CD8-positive, alpha-beta memory T cell (primary cell): ENCODE data around the gene ZNF300. TPM values are rescaled to one million over a fixed set of nuclear protein-coding genes. Genes with fewer than 3 reads are reported as not detected.
"Not testable (repeated sequence)": the region's sequence is repeated elsewhere in the genome, so short reads cannot be mapped to it uniquely, and the experiment has no call there.

ENCODE experiments used
- CTCF ChIA-PET: fragments of 350-600 bp; sonication (Branson Sonifier 250); formaldehyde crosslinking; loops from one replicate; lab custom pipeline; 2021; ENCODE audit warnings: antibody characterized with exemption; lab: Charles Lee
- POLR2A ChIA-PET: fragments of 350-600 bp; sonication (Branson Sonifier 250); formaldehyde crosslinking; loops from one replicate; lab custom pipeline; 2021; ENCODE audit warnings: antibody characterized with exemption; lab: Charles Lee
- DNase-seq, 5 donors: peaks; one replicate each; pipeline versions ENCODE4 v3.0.0 to v3.0.0-alpha.2; 2020 to 2022; ENCODE audit warnings: mixed read lengths in 1 of 5
- H3K27ac ChIP-seq: one replicate; pipeline ENCODE4 v1.7.0; 2013; ENCODE audit warnings: low read depth, mild to moderate bottlenecking, low read length, moderate library complexity
- H3K27me3 ChIP-seq: 2 replicates; pipeline ENCODE4 v1.7.0; 2013; ENCODE audit warnings: low read length, mild to moderate bottlenecking; ENCODE audit not compliant: insufficient read depth, poor library complexity, severe bottlenecking
- H3K36me3 ChIP-seq: 2 replicates; pipeline ENCODE4 v1.7.0; 2013; ENCODE audit warnings: mild to moderate bottlenecking, low read length, moderate library complexity; ENCODE audit not compliant: insufficient read depth
- H3K4me1 ChIP-seq: 2 replicates; pipeline ENCODE4 v1.7.0; 2013; ENCODE audit warnings: mild to moderate bottlenecking, low read length, moderate library complexity; ENCODE audit not compliant: insufficient read depth
- H3K4me3 ChIP-seq: 2 replicates; pipeline ENCODE4 v1.7.0; 2013; ENCODE audit warnings: mild to moderate bottlenecking, low read length
- H3K9me3 ChIP-seq: 2 replicates; pipeline ENCODE4 v1.7.0; 2013; ENCODE audit warnings: mild to moderate bottlenecking, low read length
- H3K27ac Mint-ChIP-seq, 8 donors: one replicate each; pipeline ENCODE4 v1.8.0; 2020 to 2021; ENCODE audit warnings: mixed read lengths in 8 of 8, mild to moderate bottlenecking in 6 of 8, inconsistent platforms in 3 of 8, moderate library complexity in 3 of 8
- H3K27me3 Mint-ChIP-seq, 2 donors: one replicate each; pipeline ENCODE4 v1.8.0; 2020 to 2021; ENCODE audit warnings: mixed read lengths in 2 of 2, mild to moderate bottlenecking in 1 of 2, moderate library complexity in 1 of 2
- H3K36me3 Mint-ChIP-seq, 3 donors: one replicate each; pipeline ENCODE4 v1.8.0; 2020 to 2021; ENCODE audit warnings: mixed read lengths in 3 of 3, inconsistent platforms in 1 of 3, mild to moderate bottlenecking in 1 of 3
- H3K4me1 Mint-ChIP-seq, 3 donors: one replicate each; pipeline ENCODE4 v1.8.0; 2020 to 2021; ENCODE audit warnings: mixed read lengths in 3 of 3, inconsistent platforms in 1 of 3, mild to moderate bottlenecking in 1 of 3
- H3K4me3 Mint-ChIP-seq, 7 donors: one replicate each; pipeline ENCODE4 v1.8.0; 2020 to 2021; ENCODE audit warnings: mixed read lengths in 7 of 7, mild to moderate bottlenecking in 6 of 7, moderate library complexity in 4 of 7, inconsistent platforms in 2 of 7
- H3K9me3 Mint-ChIP-seq, 5 donors: one replicate each; pipeline ENCODE4 v1.8.0; 2020 to 2022; ENCODE audit warnings: mixed read lengths in 5 of 5, mild to moderate bottlenecking in 3 of 5, moderate library complexity in 2 of 5, inconsistent platforms in 1 of 5
- polyA plus RNA-seq: library from polyadenylated mRNA; unstranded; fragments of 300-500 nt; fragmentation: Illumina TruSeq; gene quantifications from one replicate; pipeline ENCODE4 v1.2.3, GENCODE V29; 2021
- total RNA-seq, 2 experiments: library from RNA; stranded (reverse); gene quantifications; one replicate each; pipeline ENCODE4 v1.2.3, GENCODE V29; 2021

Gene ZNF300
- total and polyA plus RNA-seq, 3 experiments from 2014 or later, result 0.58 to 1.2 (median 0.72) TPM

DNA sequence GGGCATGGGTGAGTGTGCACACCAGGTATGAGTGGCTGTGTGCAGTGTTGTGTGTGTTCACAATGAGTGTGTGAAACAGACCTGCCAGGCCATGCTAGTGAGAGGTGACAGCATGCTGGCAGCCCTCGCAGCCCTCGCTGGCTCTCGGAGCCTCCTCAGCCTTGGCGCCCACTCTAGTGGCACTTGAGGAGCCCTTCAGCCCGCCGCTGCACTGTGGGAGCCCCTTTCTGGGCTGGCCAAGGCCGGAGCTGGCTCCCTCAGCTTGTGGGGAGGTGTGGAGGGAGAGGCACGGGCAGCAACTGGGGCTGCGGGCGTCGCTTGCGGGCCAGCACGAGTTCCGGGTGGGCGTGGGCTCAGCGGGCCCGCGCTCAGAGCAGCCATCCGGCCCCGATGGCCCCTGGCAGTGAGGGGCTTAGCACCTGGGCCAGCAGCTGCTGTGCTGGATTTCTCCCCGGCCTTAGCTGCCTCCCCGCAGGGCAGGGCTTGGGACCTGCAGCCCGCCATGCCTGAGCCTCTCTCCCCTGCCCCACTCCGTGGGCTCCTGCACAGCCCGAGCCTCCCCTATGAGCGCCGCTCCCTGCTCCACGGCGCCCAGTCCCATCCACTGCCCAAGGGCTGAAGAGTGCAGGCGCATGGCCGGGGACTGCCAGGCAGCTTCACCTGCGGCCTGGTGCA is 59.5 kb downstream of the ZNF300 start:
- not testable (repeated sequence) for H3K27me3 ChIP-seq, H3K27ac Mint-ChIP-seq, H3K27ac ChIP-seq, H3K9me3 ChIP-seq, DNase-seq, H3K9me3 Mint-ChIP-seq, H3K36me3 ChIP-seq, H3K4me3 Mint-ChIP-seq, H3K4me1 ChIP-seq, H3K36me3 Mint-ChIP-seq, H3K4me3 ChIP-seq
- ChIA-PET CTCF (interaction anchor here (2.0 to 4.5 kb wide), 6 partner anchors 40 to 286 kb away, joined by 12 to 78 read pairs (median 24); partner anchors contain the start of gene RBM22), POLR2A (interaction anchor here (1.8 kb wide), 1 partner anchor 145 kb away, joined by 14 read pairs; the partner anchor contains the start of gene RBM22)
- Mint-ChIP-seq H3K4me1 (peaks cover 23 to 28% (median 24%) of the 10 kb centered on the region in 3 donors), H3K27me3 (peaks cover 2 to 10% of the 10 kb centered on the region in 2 donors)

Other genes starting within 250 kb of the ZNF300 start
- not detected for gene MYOZ3, start 243.7 kb downstream of the ZNF300 start, total RNA-seq
- gene MYOZ3, start 243.7 kb downstream of the ZNF300 start, polyA plus RNA-seq, result not detected
- 10 to 100 TPM; 72.7 to 73.6 TPM for gene RBM22, start 203.9 kb downstream of the ZNF300 start, total RNA-seq
- 68.2 TPM for gene RBM22, start 203.9 kb downstream of the ZNF300 start, polyA plus RNA-seq
- 10 to 100 TPM; 37.0 to 39.6 TPM for gene DCTN4, start 146.0 kb downstream of the ZNF300 start, total RNA-seq
- 10.4 TPM for gene DCTN4, start 146.0 kb downstream of the ZNF300 start, polyA plus RNA-seq
- gene SMIM3, start 126.2 kb downstream of the ZNF300 start, total RNA-seq, result 10 to 100 TPM; 11.8 to 12.7 TPM
- gene SMIM3, start 126.2 kb downstream of the ZNF300 start, polyA plus RNA-seq, result 20.8 TPM
- gene IRGM, start 58.5 kb downstream of the ZNF300 start, total RNA-seq, result 1 to 10 TPM in 1 of 2 experiments, under 1 TPM in 1; 0.53 to 1.1 TPM
- gene IRGM, start 58.5 kb downstream of the ZNF300 start, polyA plus RNA-seq, result 4.0 TPM
- gene GPX3, start 115.6 kb upstream of the ZNF300 start, total RNA-seq, result not detected
- 0.63 TPM for gene GPX3, start 115.6 kb upstream of the ZNF300 start, polyA plus RNA-seq
- gene TNIP1, start 176.1 kb upstream of the ZNF300 start, total RNA-seq, result 100 to 1,000 TPM; 212 to 213 TPM
- 62.4 TPM for gene TNIP1, start 176.1 kb upstream of the ZNF300 start, polyA plus RNA-seq